ENCODE data around the gene ANO3.
"Not testable (repeated sequence)": the region's sequence is repeated elsewhere in the genome, so short reads cannot be mapped to it uniquely, and the experiment has no call there.

Gene ANO3

DNA sequence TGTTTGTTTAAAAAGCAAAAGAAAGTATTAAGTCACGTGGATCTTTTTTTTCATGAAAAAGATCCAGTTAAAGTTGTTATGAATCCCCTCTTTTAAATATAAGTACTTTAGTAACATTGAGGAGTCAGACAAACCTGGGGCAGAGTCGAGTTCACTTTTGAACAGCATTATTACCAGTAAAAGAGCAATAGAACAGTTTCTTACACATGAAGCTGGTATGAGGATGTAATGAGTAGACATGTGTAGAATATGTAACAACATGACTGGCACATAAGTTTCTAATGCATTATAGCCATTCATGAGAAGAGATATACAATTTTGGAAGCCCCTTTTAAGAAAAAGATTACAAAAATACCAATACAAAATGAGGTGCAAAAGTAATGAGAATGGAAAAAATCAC, 247.8 kb downstream of the ANO3 start:
- H3K27me3 ChIP-seq, result no peaks in the 10 kb centered on the region
- DNase-seq, result no peak
- no peaks in the 10 kb centered on the region for H3K9me3 ChIP-seq
- TF ChIP-seq, protein P1, sequence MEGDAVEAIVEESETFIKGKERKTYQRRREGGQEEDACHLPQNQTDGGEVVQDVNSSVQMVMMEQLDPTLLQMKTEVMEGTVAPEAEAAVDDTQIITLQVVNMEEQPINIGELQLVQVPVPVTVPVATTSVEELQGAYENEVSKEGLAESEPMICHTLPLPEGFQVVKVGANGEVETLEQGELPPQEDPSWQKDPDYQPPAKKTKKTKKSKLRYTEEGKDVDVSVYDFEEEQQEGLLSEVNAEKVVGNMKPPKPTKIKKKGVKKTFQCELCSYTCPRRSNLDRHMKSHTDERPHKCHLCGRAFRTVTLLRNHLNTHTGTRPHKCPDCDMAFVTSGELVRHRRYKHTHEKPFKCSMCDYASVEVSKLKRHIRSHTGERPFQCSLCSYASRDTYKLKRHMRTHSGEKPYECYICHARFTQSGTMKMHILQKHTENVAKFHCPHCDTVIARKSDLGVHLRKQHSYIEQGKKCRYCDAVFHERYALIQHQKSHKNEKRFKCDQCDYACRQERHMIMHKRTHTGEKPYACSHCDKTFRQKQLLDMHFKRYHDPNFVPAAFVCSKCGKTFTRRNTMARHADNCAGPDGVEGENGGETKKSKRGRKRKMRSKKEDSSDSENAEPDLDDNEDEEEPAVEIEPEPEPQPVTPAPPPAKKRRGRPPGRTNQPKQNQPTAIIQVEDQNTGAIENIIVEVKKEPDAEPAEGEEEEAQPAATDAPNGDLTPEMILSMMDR (IDR thresholded peaks at IDR 0.05; ENCODE audit: low read depth, low read length), result no peak
- H3K36me3 ChIP-seq, result no peaks in the 10 kb centered on the region
- H3K4me3 ChIP-seq (ENCODE audit: low read depth, low read length), result no peak overlapping the region
- no peaks in the 10 kb centered on the region for H3K4me1 ChIP-seq

DNA sequence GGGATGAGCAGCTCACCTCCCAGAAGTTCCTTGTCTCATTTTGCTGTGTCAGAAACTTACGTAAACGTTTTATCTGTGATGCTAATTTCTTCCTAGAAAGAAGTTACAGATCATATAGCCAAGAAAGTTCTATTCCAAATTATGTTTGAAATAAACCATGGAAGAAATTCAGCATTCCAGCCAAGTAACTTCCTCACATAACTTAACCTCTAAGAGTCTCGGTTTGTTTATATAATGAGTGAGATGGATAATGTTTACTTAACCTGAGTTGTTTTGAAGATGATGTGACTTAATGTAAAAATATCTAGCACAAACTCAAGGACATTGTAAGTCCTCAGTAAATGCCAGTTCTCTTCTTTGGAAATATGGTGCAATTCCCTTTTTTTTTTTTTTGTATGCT, 249.0 kb downstream of the ANO3 start:
- Histone ChIP-seq H3K4me1 (no peaks in the 10 kb centered on the region), H3K9me3 (no peaks in the 10 kb centered on the region)
- TF ChIP-seq, protein P1 (IDR thresholded peaks at IDR 0.05; ENCODE audit: low read depth, low read length), result no peak

DNA sequence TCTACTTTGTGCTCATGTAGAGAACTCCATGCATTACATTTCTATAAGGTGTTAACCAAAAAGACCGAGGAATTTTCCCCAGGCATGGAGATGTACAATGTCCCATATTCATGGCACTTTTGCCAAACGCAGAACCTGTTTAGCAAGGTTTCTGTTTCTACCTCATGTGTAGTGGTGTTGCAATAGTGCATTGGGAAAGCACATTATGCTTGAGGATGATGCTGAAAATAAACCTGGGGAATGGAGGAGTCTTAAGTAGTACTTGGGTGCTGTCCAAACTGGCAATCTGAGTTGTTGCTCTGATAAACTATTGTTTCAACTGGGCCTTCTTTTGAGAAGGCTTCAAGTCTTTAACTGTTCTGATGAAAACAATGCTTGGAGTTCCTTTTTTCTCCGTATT, 251.6 kb downstream of the ANO3 start:
- Histone ChIP-seq H3K4me1 (no peaks in the 10 kb centered on the region), H3K9me3 (no peaks in the 10 kb centered on the region), H3K4me3 (ENCODE audit: low read depth, low read length) (no peak overlapping the region), H3K36me3 (no peaks in the 10 kb centered on the region), H3K27me3 (no peaks in the 10 kb centered on the region)
- no peak for DNase-seq
- TF ChIP-seq, protein P1 (IDR thresholded peaks at IDR 0.05; ENCODE audit: low read depth, low read length), result no peak

More for the DNA sequence above, 249.0 kb downstream of the ANO3 start:
- H3K27me3 ChIP-seq, result no peaks in the 10 kb centered on the region
- no peaks in the 10 kb centered on the region for H3K36me3 ChIP-seq
- H3K4me3 ChIP-seq (ENCODE audit: low read depth, low read length), result no peak overlapping the region
- DNase-seq, result no peak

DNA sequence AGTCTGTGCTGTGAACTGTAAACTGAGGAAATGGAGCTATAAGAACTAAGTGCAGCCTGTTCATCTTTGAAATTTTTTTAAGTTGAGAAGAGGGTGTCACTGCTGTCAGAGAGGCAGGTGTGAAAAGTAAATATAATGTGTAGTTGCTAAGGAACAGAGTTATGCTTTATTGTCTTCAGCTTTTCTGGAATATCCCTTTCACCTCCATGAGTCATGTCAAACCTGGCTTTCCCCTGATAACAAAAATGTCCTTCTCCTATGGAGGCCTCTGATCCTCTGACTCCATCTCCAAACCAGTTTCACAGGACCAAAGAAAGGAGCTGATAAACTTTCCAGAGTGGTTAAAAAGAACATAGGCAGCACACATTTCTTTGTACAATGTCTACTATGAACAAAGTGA, 252.9 kb downstream of the ANO3 start:
- Histone ChIP-seq H3K9me3 (no peaks in the 10 kb centered on the region), H3K36me3 (no peaks in the 10 kb centered on the region), H3K27me3 (no peaks in the 10 kb centered on the region), H3K4me1 (no peaks in the 10 kb centered on the region), H3K4me3 (ENCODE audit: low read depth, low read length) (no peak overlapping the region)
- no peak for DNase-seq
- TF ChIP-seq, protein P1 (IDR thresholded peaks at IDR 0.05; ENCODE audit: low read depth, low read length), result no peak

DNA sequence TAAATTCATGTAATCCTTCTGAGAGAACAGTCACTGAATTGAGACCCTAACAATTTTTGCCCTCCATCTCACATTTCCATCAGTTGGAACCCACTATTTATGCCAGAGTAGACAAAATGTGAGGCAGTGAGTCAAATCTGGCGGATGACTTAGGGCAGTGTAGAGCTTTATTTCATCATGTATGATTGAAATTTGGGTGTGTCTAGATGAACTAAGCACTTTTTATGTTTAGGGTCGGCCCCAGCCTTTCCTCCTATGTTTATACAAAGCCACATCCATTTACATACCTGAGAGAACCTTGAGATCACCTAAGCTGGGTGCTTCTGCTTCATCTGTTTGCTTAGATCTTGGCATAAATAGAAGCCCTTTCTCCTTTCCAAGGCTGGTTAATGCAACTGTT, 255.1 kb downstream of the ANO3 start:
- Histone ChIP-seq H3K4me3 (ENCODE audit: low read depth, low read length) (no peak overlapping the region), H3K4me1 (no peaks in the 10 kb centered on the region), H3K27me3 (no peaks in the 10 kb centered on the region), H3K36me3 (no peaks in the 10 kb centered on the region), H3K9me3 (no peaks in the 10 kb centered on the region)
- DNase-seq, result no peak
- TF ChIP-seq, protein P1 (IDR thresholded peaks at IDR 0.05; ENCODE audit: low read depth, low read length), result no peak

DNA sequence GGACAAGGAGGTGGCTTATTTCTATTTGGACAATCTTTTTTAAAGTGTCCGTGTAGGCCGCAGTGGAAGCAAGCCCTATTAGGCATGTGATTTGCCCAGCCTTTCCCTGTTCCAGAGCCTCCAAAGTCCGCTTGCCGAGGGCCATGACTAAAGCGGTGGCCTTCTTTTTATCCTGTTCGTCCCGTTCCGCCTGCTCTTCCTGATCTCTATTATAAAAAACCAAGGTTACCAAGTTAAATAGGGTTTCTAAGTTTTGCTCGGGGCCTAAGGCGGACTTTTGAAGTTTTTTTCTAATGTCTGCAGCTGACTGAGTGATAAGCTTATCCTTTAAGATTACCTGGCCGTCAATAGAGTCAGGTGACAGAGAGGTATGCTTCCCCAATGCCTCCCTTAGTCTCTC, 261.8 kb downstream of the ANO3 start:
- TF ChIP-seq, protein P1 (IDR thresholded peaks at IDR 0.05; ENCODE audit: low read depth, low read length), result no peak
- Histone ChIP-seq H3K4me1 (no peaks in the 10 kb centered on the region), H3K4me3 (ENCODE audit: low read depth, low read length) (no peak overlapping the region), H3K27me3 (no peaks in the 10 kb centered on the region), H3K36me3 (no peaks in the 10 kb centered on the region), H3K9me3 (no peaks in the 10 kb centered on the region)
- no peak for DNase-seq

DNA sequence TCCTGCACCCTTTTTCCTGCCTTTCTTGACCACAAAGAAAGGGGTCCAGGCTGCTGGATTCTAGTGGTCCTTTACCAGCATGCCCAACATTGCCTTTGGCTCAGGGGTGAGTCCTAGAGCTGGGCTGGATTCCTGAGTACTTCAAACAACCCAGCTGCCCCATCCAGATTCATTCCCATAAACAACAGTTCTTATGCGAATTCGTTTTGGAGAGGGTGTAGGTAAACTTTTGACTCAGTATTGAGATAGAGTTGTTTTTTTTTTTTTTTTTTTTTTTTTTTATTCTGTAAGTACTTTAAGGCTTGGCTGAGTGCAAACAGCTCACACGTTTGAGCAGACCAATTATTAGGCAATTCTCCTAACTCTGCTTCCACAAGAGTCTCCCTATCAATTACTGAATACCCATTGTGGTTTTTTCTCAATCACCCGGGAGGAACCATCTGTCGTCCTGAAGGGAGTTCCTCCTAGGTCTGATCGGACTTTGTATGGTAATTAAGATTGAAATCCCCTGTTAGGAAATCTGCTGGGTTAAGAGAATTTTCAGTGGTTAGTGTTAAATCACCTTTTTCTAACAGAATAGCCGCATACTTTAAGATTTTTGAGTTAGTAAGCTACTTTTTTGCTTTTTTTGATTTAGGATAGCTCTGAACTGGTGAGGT, 263.4 kb downstream of the ANO3 start:
- H3K9me3 ChIP-seq; H3K27me3 ChIP-seq; H3K36me3 ChIP-seq; H3K4me1 ChIP-seq; H3K4me3 ChIP-seq (ENCODE audit: low read depth, low read length); DNase-seq: not testable (repeated sequence)

DNA sequence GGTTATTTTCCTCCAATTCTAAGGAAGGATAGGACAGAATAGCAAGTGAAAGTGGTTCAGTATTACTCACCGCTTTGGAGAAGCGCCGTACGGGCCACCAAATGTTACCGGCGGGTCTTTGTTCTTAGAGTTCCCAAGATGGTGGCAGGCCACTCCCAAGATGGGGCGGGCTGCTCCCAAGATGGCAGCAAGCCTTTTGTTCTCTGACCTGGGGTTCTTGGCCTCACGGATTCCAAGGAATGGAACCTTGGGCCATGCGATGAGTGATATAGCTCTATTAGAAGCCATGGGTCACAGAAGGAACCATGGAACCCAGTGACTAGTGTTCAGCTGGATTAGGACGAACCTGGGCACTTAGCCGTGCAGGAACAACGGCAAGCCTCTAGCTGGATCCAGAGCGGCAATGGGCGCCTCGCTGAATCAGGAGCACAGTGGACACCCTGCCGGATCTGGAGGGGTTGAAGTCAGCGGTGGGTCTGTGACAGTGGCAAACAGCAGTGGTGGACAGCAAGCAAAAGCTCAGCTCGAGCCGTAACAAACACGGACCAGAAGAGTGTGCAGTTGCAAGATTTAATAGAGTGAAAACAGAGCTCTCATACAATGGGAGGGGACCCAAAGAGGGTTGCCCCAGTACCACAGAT, 265.2 kb downstream of the ANO3 start:
- DNase-seq; H3K27me3 ChIP-seq; H3K4me3 ChIP-seq (ENCODE audit: low read depth, low read length); H3K4me1 ChIP-seq; H3K36me3 ChIP-seq; H3K9me3 ChIP-seq: not testable (repeated sequence)
